ENCODE data around the gene POLR3H. TPM values are rescaled to one million over a fixed set of nuclear protein-coding genes. Genes with fewer than 3 reads are reported as not detected.
A peak's percentile ranks its signal among the peaks of the same experiment; 100 is the strongest.

POLR3H gene
- total RNA-seq, 2 donors from 2014 or later: 11.2 to 19.5 TPM

DNA sequence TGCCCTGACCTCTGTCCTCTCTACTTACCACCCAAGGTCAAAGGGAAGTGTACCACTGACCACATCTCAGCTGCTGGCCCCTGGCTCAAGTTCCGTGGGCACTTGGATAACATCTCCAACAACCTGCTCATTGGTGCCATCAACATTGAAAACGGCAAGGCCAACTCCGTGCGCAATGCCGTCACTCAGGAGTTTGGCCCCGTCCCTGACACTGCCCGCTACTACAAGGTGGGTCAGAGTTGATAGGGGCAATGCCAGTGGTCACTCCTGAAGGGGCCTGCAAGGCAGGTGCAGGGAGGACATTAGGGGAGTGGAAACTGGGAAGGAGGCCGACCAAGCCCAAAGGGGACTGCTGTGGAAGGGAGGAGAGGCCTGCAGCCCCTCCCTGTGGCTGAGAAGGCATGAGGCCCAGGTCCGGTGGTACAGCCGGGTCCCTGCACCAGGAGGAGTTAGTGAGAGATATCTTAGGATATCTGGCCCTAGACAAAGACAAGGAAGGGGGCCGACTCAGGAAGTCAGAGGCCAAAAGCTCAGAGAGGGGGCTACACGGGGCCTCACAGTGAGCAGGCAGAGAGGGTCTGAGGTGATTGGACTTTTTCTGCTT, 17.9 kb downstream of the POLR3H start:
- Mint-ChIP-seq H3K4me3 (no peak overlapping the region), H3K27ac (peak overlapping the region; percentile 68), H3K36me3 (ENCODE audit: low read depth) (peaks cover 4% of the 10 kb centered on the region), H3K4me1 (peaks cover 14% of the 10 kb centered on the region), H3K27me3 (no peaks in the 10 kb centered on the region)
- H3K9me3 ChIP-seq (ENCODE audit: control insufficient read depth, low read length, poor library complexity, severe bottlenecking): no peaks in the 10 kb centered on the region
- ATAC-seq (no peak), DNase-seq (no peak)

DNA sequence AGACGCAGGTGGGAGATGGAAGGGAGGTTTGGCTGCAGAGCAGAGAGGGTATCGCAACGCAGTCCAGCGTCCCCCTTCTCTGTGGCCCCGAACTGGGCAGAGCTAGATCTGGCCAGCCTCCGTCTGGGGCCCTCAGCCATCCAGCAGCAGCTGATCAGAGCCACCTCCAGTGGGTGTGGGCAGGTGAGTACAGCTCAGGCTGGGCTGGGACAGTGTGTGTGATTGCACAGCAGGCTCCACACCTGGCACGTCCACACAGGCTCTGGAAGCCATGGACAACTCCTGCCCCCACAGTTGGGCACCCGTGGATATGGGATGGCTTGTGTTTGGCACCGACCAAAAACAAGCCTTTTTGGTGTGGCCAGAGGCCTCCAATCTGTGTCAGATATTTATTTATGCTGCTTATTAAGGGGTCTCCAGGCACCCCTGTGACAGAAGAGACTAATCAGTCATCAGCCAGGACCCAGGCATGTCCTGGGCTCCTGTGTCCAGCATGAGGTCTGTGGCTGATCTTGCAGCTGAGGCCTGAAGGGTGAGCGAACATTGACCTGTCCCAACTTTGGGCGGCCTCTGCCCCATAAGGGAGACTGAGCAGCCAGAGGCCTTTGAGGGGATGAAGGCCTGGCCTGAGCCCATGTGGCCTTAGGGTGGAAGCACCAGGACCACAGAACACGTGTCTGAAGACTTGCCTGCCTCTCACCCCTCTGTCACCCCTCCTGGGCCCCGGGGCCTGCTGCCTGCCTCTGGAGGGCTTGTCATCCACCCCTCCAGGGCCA, 18.6 kb downstream of the POLR3H start:
- Mint-ChIP-seq H3K27ac (peak overlapping the region; percentile 68), H3K36me3 (ENCODE audit: low read depth) (peaks cover 4% of the 10 kb centered on the region), H3K27me3 (no peaks in the 10 kb centered on the region), H3K4me3 (no peak overlapping the region), H3K4me1 (peaks cover 14% of the 10 kb centered on the region)
- ATAC-seq (no peak), DNase-seq (no peak)
- H3K9me3 ChIP-seq (ENCODE audit: control insufficient read depth, low read length, poor library complexity, severe bottlenecking): no peaks in the 10 kb centered on the region

DNA sequence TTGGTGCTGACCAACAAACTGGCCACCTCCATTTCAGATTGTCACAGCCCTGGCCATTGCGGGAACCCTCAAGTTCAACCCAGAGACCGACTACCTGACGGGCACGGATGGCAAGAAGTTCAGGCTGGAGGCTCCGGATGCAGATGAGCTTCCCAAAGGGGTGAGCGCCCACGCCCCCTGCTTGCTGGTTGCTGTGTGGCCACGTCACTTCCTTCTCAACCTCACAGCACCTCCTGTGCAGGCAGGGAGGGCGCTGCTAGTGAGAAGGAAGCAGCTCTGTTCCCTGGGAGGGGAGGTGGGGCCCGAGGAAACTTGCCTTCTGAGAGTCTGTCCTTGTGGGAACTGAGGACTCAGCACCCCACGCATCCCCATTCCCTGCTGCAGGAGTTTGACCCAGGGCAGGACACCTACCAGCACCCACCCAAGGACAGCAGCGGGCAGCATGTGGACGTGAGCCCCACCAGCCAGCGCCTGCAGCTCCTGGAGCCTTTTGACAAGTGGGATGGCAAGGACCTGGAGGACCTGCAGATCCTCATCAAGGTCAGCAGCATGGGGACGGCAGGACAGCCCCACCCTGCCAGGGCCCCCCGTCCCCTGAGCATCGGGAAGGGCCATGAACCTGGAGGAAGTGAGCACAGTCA, 19.3 kb downstream of the POLR3H start:
- Mint-ChIP-seq H3K4me1 (peaks cover 14% of the 10 kb centered on the region), H3K27ac (peak overlapping the region; percentile 68), H3K27me3 (no peaks in the 10 kb centered on the region), H3K36me3 (ENCODE audit: low read depth) (peaks cover 4% of the 10 kb centered on the region), H3K4me3 (no peak overlapping the region)
- no peaks in the 10 kb centered on the region for H3K9me3 ChIP-seq (ENCODE audit: control insufficient read depth, low read length, poor library complexity, severe bottlenecking)
- peak; percentile 81 for ATAC-seq
- DNase-seq: peak in 2 of 3 donors; percentile 29 to 34

GRCh38 chr22:41524251-41524661, 20.0 kb downstream of the POLR3H start:
- DNase-seq (no peak), ATAC-seq (no peak)
- peak overlapping the region; percentile 68 for H3K27ac Mint-ChIP-seq
- no peak overlapping the region for H3K4me3 Mint-ChIP-seq
- peaks cover 14% of the 10 kb centered on the region for H3K4me1 Mint-ChIP-seq
- H3K36me3 Mint-ChIP-seq (ENCODE audit: low read depth): peaks cover 4% of the 10 kb centered on the region
- no peaks in the 10 kb centered on the region for H3K27me3 Mint-ChIP-seq
- H3K9me3 ChIP-seq (ENCODE audit: control insufficient read depth, low read length, poor library complexity, severe bottlenecking): no peaks in the 10 kb centered on the region

GRCh38 chr22:41523464-41524221, 20.6 kb downstream of the POLR3H start:
- no peak overlapping the region for H3K4me3 Mint-ChIP-seq
- peak overlapping the region; percentile 68 for H3K27ac Mint-ChIP-seq
- H3K4me1 Mint-ChIP-seq: peaks cover 13% of the 10 kb centered on the region
- peaks cover 1% of the 10 kb centered on the region for H3K36me3 Mint-ChIP-seq (ENCODE audit: low read depth)
- no peaks in the 10 kb centered on the region for H3K9me3 ChIP-seq (ENCODE audit: control insufficient read depth, low read length, poor library complexity, severe bottlenecking)
- DNase-seq (no peak), ATAC-seq (no peak)
- H3K27me3 Mint-ChIP-seq: no peaks in the 10 kb centered on the region

DNA sequence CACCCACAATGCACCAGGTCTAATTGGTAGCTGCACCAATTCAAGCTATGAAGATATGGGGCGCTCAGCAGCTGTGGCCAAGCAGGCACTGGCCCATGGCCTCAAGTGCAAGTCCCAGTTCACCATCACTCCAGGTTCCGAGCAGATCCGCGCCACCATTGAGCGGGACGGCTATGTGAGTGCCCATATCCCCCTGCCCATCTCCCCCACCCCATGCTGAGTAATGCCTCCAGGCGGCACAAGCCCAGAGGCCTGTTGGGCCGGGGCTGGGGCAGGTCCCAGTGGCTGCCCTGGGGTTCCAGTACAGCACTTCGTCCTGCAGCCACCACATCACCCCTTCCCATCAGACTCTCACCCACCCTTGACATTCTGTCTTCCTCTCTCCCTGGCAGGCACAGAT, 21.5 kb downstream of the POLR3H start:
- Mint-ChIP-seq H3K36me3 (ENCODE audit: low read depth) (no peaks in the 10 kb centered on the region), H3K27me3 (no peaks in the 10 kb centered on the region), H3K4me1 (peaks cover 12% of the 10 kb centered on the region), H3K27ac (peak overlapping the region; percentile 51), H3K4me3 (no peak overlapping the region)
- ATAC-seq: no peak
- DNase-seq: no peak
- H3K9me3 ChIP-seq (ENCODE audit: control insufficient read depth, low read length, poor library complexity, severe bottlenecking): no peaks in the 10 kb centered on the region

- no peaks in the 10 kb centered on the region for H3K9me3 ChIP-seq (ENCODE audit: control insufficient read depth, low read length, poor library complexity, severe bottlenecking)
- Mint-ChIP-seq H3K36me3 (ENCODE audit: low read depth) (no peaks in the 10 kb centered on the region), H3K27ac (no peak overlapping the region), H3K4me1 (peaks cover 10% of the 10 kb centered on the region), H3K27me3 (no peaks in the 10 kb centered on the region), H3K4me3 (no peak overlapping the region)
- no peak for ATAC-seq
- DNase-seq: no peak
Observed at GRCh38 chr22:41521126-41521525, 23.1 kb downstream of the POLR3H start.

DNA sequence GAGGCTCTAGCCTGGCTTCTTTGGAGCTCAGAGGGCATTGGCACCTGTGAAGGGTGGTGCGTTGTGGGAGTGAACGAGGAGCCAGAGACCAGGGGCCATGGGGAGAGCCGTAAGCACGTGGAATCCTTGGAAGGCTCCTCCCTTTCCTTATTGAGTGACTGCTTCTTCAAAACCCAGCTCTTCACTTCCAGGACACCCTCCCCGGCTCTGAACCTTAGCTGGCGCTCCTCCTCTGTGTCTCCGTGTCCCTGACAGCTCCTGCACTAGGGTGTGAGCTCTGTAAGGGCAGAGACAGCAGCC, 26.3 kb downstream of the POLR3H start:
- DNase-seq: no peak
- peak overlapping the region; percentile 56 for H3K27ac Mint-ChIP-seq
- H3K36me3 Mint-ChIP-seq (ENCODE audit: low read depth): no peaks in the 10 kb centered on the region

DNA sequence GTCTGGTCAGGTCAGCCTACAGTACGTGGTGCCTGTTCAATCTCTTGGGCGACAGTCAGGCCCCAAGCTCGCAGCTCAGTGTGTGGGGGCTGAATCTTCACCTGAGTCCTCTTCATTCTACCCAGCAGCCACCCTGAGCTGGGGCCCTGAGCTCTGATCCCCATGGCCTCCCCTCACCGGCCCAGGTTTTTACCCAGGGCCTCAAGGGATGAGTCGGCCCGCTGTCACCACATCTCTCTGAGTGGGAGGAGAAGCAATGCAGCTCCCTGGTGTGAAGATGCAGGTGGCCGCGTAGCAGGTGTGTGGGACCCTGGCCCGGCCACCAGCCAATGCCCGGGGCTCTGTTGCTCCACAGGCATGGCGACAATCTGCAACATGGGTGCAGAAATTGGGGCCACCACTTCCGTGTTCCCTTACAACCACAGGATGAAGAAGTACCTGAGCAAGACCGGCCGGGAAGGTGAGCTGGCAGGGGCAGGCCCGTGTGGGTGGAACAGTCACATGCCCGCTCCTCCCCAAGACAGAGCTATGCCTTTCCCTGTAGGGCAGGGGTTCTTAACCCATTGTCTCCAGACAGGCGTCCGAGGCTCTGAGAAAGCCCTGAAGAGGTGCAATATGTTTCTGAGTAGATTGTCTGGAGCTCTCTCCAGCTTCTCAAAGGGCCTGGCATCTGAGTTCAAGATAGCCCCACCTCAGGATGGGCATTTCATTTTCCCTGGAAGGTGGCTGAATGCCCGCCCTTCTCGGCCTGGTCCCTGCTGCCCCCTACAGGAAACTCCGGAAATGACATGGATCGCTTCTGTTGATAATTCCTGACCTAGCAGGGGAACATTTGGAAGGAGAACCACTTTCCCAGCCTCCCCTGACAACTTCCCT, 26.9 kb downstream of the POLR3H start:
- peak overlapping the region; percentile 37 for H3K27ac Mint-ChIP-seq

More for the DNA sequence above, 26.3 kb downstream of the POLR3H start:
- no peak for ATAC-seq
- Mint-ChIP-seq H3K4me1 (peaks cover 3% of the 10 kb centered on the region), H3K27me3 (no peaks in the 10 kb centered on the region), H3K4me3 (peak overlapping the region; percentile 36)
- H3K9me3 ChIP-seq (ENCODE audit: control insufficient read depth, low read length, poor library complexity, severe bottlenecking): no peaks in the 10 kb centered on the region

DNA sequence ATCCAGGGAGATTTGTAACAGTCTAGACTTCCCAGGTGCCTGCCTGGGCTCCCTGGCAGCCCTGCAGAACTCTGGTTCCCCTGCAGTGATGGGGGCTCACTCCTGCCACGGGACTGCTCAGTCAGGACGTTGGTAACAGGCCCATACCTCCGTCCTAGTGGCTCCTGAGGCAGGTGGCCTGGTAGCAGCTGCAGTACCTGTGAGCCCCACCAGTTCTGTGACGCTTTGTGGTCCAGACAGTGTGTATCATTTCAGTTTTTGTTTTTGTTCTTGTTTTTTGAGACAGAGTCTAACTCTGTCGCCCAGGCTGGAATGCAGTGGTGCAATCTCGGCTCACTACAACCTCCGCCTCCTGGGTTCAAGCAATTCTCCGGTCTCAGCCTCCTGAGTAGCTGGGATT, 27.8 kb downstream of the POLR3H start:
- Mint-ChIP-seq H3K27ac (peak overlapping the region; percentile 37), H3K36me3 (ENCODE audit: low read depth) (no peaks in the 10 kb centered on the region), H3K27me3 (no peaks in the 10 kb centered on the region), H3K4me3 (no peak overlapping the region), H3K4me1 (peaks cover 3% of the 10 kb centered on the region)
- no peak for DNase-seq
- ATAC-seq: peak; percentile 18
- H3K9me3 ChIP-seq (ENCODE audit: control insufficient read depth, low read length, poor library complexity, severe bottlenecking): no peaks in the 10 kb centered on the region

More for the DNA sequence above, 26.9 kb downstream of the POLR3H start:
- Mint-ChIP-seq H3K36me3 (ENCODE audit: low read depth) (no peaks in the 10 kb centered on the region), H3K4me1 (peaks cover 3% of the 10 kb centered on the region), H3K27me3 (no peaks in the 10 kb centered on the region), H3K4me3 (no peak overlapping the region)
- no peak for ATAC-seq
- no peaks in the 10 kb centered on the region for H3K9me3 ChIP-seq (ENCODE audit: control insufficient read depth, low read length, poor library complexity, severe bottlenecking)
- no peak for DNase-seq

DNA sequence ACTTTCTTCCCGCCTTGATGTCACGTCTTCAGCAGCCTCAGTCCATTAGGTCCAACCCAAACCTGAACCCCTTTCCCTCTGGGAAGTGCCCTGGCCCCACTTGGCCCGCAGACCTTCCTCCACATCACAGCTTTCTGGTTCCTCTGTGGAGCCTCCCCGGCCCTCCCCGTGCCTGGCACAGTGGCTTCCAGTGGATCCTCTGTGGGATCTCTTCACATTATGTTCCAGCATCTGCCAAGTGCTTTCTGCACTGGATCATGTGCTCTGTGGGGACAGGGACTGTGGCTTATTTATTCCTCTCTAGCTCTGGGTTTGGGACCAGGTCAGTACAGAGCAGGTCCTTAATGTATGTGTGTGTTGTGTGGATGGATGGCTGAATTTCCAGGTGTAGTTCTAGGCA, 30.9 kb downstream of the POLR3H start:
- Mint-ChIP-seq H3K27ac (no peak overlapping the region), H3K36me3 (ENCODE audit: low read depth) (peaks cover 5% of the 10 kb centered on the region), H3K4me1 (peaks cover 8% of the 10 kb centered on the region), H3K4me3 (no peak overlapping the region), H3K27me3 (no peaks in the 10 kb centered on the region)
- ATAC-seq (no peak), DNase-seq (no peak)
- H3K9me3 ChIP-seq (ENCODE audit: control insufficient read depth, low read length, poor library complexity, severe bottlenecking): no peaks in the 10 kb centered on the region

GRCh38 chr22:41512421-41513194, 31.7 kb downstream of the POLR3H start:
- no peak for DNase-seq
- Mint-ChIP-seq H3K36me3 (ENCODE audit: low read depth) (peaks cover 5% of the 10 kb centered on the region), H3K27ac (no peak overlapping the region), H3K4me3 (no peak overlapping the region), H3K4me1 (peaks cover 8% of the 10 kb centered on the region), H3K27me3 (no peaks in the 10 kb centered on the region)
- H3K9me3 ChIP-seq (ENCODE audit: control insufficient read depth, low read length, poor library complexity, severe bottlenecking): no peaks in the 10 kb centered on the region
- no peak for ATAC-seq
